Cardiac muscle cell (in vitro differentiated cells and primary cell): ENCODE results near the gene GPT2. TPM values are rescaled to one million over a fixed set of nuclear protein-coding genes. Genes with fewer than 3 reads are reported as not detected.

Source experiments
- DNase-seq, 2 donors: peaks; one replicate each; pipeline versions ENCODE4 v3.0.0 to v3.0.0-alpha.2; 2010 to 2017; ENCODE audit warnings: low read depth in 1 of 2, low spot score in 1 of 2
- H3K27ac ChIP-seq: fragments of 200-600 bp; sonication (generic); 2 replicates; pipeline ENCODE4 v1.5.1; 2016
- H3K27me3 ChIP-seq: fragments of 200-600 bp; sonication (generic); 2 replicates; pipeline ENCODE4 v1.6.0; 2016; ENCODE audit warnings: control low read depth
- H3K36me3 ChIP-seq: fragments of 200-600 bp; sonication (generic); 2 replicates; pipeline ENCODE4 v1.5.1; 2016; ENCODE audit warnings: control low read depth
- H3K4me1 ChIP-seq: fragments of 200-600 bp; sonication (generic); 2 replicates; pipeline ENCODE4 v1.8.1; 2017; ENCODE audit warnings: low read depth, mild to moderate bottlenecking, mixed run types
- H3K4me3 ChIP-seq: fragments of 200-600 bp; sonication (generic); 2 replicates; pipeline ENCODE4 v1.5.1; 2016; ENCODE audit warnings: mild to moderate bottlenecking
- H3K9me3 ChIP-seq: fragments of 200-600 bp; sonication (generic); 2 replicates; pipeline ENCODE4 v1.5.1; 2017; ENCODE audit warnings: low read depth, mild to moderate bottlenecking, control low read depth
- polyA plus RNA-seq: library from polyadenylated mRNA; unstranded; fragments of >200 nt; fragmentation: Nextera tagmentation; extraction: Ambion mirVana; gene quantifications from 2 replicates; pipeline ENCODE4 v1.2.1, GENCODE V29; 2016
- total RNA-seq: library from RNA; depleted of rRNA; stranded (reverse); fragments of >200 nt; gene quantifications from 2 replicates; pipeline ENCODE4 v1.2.3, GENCODE V29; 2016
- TF ChIP-seq, protein P1 (sequence below): IDR thresholded peaks from 2 replicates; pipeline ENCODE4 v1.5.1; 2012; ENCODE audit warnings: low read depth, mild to moderate bottlenecking, low read length

The GPT2 gene
- total and polyA plus RNA-seq, 2 experiments from 2014 or later, result 35.4 to 36.6 TPM

DNA sequence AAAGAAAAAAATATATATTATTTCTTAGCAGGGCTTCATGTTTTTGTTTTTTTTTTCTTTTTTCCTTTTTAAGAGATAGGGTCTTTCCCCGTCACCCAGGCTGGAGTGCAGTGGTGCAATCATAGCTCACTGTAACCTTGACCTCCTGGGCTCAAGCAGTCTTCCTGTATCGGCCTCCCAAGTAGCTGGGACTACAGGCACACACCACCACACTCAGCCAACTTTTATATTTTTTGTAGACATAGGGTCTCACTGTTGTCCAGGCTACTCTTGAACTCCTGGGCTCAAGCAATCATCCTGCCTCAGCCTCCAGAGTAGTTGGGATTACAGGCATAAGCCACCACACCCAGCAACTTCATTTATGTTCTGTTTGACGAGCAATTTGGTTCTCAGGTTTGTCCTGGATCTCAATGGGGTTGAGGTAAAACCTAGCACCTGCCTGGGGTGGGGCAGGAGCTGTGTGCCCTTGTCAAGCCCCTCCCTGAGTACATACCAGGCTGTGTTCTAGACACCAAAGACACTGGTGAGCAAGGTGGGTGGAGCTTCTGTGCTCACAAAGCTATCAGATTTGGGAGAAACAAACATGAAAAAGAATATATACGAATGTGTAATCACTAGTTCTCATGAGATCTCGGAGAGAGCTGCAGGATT lies 19.2 kb downstream of the GPT2 start:
- TF ChIP-seq, protein P1, sequence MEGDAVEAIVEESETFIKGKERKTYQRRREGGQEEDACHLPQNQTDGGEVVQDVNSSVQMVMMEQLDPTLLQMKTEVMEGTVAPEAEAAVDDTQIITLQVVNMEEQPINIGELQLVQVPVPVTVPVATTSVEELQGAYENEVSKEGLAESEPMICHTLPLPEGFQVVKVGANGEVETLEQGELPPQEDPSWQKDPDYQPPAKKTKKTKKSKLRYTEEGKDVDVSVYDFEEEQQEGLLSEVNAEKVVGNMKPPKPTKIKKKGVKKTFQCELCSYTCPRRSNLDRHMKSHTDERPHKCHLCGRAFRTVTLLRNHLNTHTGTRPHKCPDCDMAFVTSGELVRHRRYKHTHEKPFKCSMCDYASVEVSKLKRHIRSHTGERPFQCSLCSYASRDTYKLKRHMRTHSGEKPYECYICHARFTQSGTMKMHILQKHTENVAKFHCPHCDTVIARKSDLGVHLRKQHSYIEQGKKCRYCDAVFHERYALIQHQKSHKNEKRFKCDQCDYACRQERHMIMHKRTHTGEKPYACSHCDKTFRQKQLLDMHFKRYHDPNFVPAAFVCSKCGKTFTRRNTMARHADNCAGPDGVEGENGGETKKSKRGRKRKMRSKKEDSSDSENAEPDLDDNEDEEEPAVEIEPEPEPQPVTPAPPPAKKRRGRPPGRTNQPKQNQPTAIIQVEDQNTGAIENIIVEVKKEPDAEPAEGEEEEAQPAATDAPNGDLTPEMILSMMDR, result no peak
- no peaks in the 10 kb centered on the region for H3K27me3 ChIP-seq
- no peak overlapping the region for H3K4me3 ChIP-seq
- no peak for DNase-seq
- H3K4me1 ChIP-seq, result no peaks in the 10 kb centered on the region
- no peaks in the 10 kb centered on the region for H3K9me3 ChIP-seq
- no peaks in the 10 kb centered on the region for H3K36me3 ChIP-seq
- no peak overlapping the region for H3K27ac ChIP-seq

DNA sequence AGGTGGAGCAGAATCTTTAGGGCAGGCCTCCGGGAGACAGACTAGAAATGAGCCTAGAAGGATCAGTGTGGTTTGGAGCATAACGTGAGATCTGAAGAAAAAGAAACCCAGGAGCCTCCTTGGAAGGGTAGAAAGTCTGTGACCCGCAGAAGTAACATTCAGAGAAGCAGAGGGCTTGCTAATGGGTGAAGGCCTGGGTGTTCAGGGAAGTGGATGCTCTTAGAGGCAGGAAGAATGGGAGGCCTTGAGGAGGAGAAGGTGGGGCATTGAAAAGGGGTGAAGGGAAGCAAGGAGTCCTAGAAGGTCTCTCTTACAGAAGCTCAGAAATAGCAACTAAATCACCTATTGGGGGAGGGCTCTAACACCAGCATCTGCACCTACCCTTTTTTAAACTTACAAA lies 20.3 kb downstream of the GPT2 start:
- TF ChIP-seq, protein P1, result no peak
- Histone ChIP-seq H3K4me3 (no peak overlapping the region), H3K36me3 (peaks cover under 1% of the 10 kb centered on the region), H3K27me3 (no peaks in the 10 kb centered on the region), H3K27ac (no peak overlapping the region), H3K9me3 (no peaks in the 10 kb centered on the region), H3K4me1 (no peaks in the 10 kb centered on the region)
- DNase-seq, result no peak

DNA sequence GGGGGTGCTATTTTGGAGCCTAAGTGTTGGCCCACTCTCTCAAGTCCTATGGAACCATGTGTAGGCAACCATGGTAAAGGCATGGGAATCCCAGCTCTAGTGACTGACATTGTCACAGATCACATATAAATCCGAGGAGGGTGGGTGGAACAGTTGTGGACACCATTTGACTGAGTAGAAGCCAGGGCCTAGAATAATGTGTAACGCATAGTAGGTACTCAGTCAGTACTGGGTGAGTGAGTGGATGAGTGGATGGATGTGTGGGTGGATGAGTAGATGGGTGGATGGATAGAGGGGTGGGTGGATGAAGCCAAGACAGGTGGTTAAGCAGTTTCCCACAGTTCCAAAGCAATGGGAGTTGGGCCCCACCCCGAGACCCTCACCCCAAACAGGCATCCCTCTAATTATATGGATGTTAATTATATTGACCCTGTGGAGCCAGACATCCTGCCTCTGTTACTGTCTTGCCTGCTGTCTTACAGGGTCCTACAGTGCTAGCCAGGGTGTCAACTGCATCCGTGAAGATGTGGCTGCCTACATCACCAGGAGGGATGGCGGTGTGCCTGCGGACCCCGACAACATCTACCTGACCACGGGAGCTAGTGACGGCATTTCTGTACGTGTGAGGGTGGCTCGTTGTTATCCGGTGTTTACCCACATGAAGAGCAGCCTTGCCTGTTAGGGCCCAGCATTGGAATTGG lies 22.3 kb downstream of the GPT2 start:
- Histone ChIP-seq H3K36me3 (peaks cover 17% of the 10 kb centered on the region), H3K4me1 (no peaks in the 10 kb centered on the region), H3K27ac (no peak overlapping the region), H3K27me3 (no peaks in the 10 kb centered on the region), H3K4me3 (no peak overlapping the region), H3K9me3 (no peaks in the 10 kb centered on the region)
- TF ChIP-seq, protein P1, result no peak
- DNase-seq, result no peak

DNA sequence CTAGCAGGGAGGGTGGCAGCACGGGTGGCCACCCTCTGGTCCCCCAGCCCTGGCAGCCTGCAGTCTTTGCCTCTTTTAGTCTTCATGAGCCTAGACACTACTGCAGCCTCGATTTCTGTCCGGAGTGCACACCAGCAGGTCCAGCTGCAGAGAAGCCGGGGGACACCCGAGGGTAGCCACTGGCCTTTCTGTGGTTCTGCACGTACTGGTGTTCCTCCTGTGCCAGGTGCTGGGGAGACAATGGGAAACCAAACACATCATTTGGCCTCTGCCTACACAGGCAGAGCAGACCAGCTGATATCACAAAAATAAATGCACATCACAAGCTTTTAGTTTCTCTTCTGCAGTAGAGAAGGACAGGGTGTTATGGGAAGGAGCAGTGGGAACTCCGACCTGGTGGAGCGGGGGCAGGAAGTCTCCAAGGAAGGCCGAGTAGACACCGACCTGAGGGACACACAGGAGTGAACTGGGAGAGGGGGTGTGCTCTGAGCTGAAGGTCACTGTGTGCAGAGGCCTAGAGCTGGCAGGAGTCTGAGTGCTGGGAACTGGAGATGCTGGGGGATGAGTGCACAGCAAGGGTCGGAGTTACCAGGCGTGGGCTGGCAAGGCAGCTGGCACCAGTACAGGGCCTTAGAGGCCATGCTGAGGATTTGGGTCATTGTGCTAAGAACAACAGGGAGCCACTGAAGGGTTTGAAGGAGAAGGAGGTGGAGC lies 23.1 kb downstream of the GPT2 start:
- Histone ChIP-seq H3K4me3 (no peak overlapping the region), H3K27ac (no peak overlapping the region), H3K9me3 (no peaks in the 10 kb centered on the region), H3K4me1 (no peaks in the 10 kb centered on the region), H3K27me3 (no peaks in the 10 kb centered on the region), H3K36me3 (peaks cover 19% of the 10 kb centered on the region)
- no peak for DNase-seq
- TF ChIP-seq, protein P1, result no peak

DNA sequence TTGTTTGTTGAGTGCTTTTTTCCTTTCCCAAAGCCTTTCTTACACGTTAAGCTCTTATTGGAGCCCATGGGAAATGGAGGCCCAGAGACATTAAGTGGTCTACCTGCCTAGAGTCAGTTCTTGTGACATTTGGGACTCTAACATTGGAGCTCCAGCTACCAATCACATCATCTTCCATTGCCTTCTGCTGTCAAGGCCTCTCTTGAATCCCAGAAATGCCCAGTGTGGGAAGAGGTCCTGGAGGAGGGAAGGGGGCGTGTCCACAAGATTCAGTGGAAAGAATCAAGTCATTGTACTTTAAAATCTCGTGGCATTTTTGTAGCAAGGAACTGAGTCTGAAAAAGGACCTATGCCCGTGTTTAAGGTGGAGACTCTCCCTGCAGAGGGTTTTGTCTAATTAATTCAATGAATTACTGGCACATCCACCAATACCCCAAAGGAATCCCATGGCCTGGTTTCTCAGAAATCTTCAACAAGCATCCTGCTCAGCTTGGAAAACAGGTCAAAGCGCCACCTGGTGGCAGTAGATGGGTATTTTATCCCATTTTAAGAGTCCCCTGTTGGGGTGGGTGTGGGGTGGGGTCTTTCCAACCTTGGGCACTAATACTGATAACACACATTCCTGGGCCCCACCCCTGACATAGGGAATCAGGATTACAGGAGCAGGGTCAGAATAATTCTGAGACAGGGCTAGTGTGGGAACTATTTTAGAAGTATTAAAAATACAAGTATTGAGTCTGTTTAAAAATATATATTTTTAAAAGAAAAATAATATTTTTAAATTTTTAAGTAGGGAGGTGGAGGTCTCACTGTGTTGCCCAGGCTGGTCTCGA lies 24.6 kb downstream of the GPT2 start:
- TF ChIP-seq, protein P1, result peak; percentile 58
- Histone ChIP-seq H3K36me3 (peaks cover 30% of the 10 kb centered on the region), H3K9me3 (no peaks in the 10 kb centered on the region), H3K4me3 (no peak overlapping the region), H3K27ac (no peak overlapping the region), H3K4me1 (no peaks in the 10 kb centered on the region), H3K27me3 (no peaks in the 10 kb centered on the region)
- DNase-seq, result peak; percentile 75 to 82
